Cardiac muscle cell (in vitro differentiated cells and primary cell): Measurements from ENCODE around the gene TBC1D10B. TPM values are rescaled to one million over a fixed set of nuclear protein-coding genes. Genes with fewer than 3 reads are reported as not detected.
"Not testable (repeated sequence)": the region's sequence is repeated elsewhere in the genome, so short reads cannot be mapped to it uniquely, and the experiment has no call there.

Experiments used
- DNase-seq, 2 donors: peaks; one replicate each; pipeline versions ENCODE4 v3.0.0 to v3.0.0-alpha.2; 2010 to 2017; ENCODE audit warnings: low read depth in 1 of 2, low spot score in 1 of 2
- H3K27ac ChIP-seq: fragments of 200-600 bp; sonication (generic); 2 replicates; pipeline ENCODE4 v1.5.1; 2016
- H3K27me3 ChIP-seq: fragments of 200-600 bp; sonication (generic); 2 replicates; pipeline ENCODE4 v1.6.0; 2016; ENCODE audit warnings: control low read depth
- H3K36me3 ChIP-seq: fragments of 200-600 bp; sonication (generic); 2 replicates; pipeline ENCODE4 v1.5.1; 2016; ENCODE audit warnings: control low read depth
- H3K4me1 ChIP-seq: fragments of 200-600 bp; sonication (generic); 2 replicates; pipeline ENCODE4 v1.8.1; 2017; ENCODE audit warnings: low read depth, mild to moderate bottlenecking, mixed run types
- H3K4me3 ChIP-seq: fragments of 200-600 bp; sonication (generic); 2 replicates; pipeline ENCODE4 v1.5.1; 2016; ENCODE audit warnings: mild to moderate bottlenecking
- H3K9me3 ChIP-seq: fragments of 200-600 bp; sonication (generic); 2 replicates; pipeline ENCODE4 v1.5.1; 2017; ENCODE audit warnings: low read depth, mild to moderate bottlenecking, control low read depth
- polyA plus RNA-seq: library from polyadenylated mRNA; unstranded; fragments of >200 nt; fragmentation: Nextera tagmentation; extraction: Ambion mirVana; gene quantifications from 2 replicates; pipeline ENCODE4 v1.2.1, GENCODE V29; 2016
- total RNA-seq: library from RNA; depleted of rRNA; stranded (reverse); fragments of >200 nt; gene quantifications from 2 replicates; pipeline ENCODE4 v1.2.3, GENCODE V29; 2016
- TF ChIP-seq, protein P1 (sequence below): IDR thresholded peaks from 2 replicates; pipeline ENCODE4 v1.5.1; 2012; ENCODE audit warnings: low read depth, mild to moderate bottlenecking, low read length

The TBC1D10B gene
- total and polyA plus RNA-seq, 2 experiments from 2014 or later = 39.9 to 58.4 TPM

DNA sequence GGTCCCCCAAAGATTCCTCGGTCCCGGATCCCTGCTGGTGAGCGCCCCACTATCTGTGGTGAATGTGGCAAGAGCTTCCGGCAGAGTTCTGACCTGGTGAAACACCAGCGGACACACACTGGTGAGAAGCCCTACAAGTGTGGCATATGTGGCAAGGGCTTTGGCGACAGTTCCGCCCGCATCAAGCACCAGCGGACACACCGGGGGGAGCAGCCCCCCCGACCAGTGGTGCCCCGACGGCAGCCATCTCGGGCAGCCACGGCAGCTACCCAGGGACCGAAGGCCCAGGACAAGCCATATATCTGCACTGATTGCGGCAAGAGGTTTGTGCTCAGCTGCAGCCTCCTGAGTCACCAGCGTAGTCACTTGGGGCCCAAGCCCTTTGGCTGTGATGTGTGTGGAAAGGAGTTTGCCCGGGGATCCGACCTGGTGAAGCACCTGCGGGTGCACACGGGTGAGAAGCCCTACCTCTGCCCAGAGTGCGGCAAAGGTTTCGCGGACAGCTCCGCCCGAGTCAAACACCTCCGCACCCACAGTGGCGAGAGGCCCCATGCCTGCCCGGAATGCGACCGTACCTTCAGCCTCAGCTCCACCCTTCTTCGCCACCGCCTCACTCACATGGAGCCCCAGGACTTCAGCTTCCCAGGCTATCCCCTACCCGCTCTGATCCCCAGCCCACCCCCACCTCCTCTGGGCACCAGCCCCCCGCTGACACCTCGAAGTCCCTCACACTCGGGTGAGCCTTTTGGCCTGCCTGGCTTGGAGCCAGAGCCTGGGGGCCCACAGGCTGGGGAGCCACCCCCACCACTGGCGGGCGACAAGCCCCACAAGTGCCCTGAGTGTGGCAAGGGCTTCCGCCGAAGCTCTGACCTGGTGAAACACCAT, 27.7 kb upstream of the TBC1D10B start:
- no peak overlapping the region for H3K4me3 ChIP-seq
- no peaks in the 10 kb centered on the region for H3K27me3 ChIP-seq
- no peak for DNase-seq
- H3K4me1 ChIP-seq = peaks cover 24% of the 10 kb centered on the region
- TF ChIP-seq, protein P1, sequence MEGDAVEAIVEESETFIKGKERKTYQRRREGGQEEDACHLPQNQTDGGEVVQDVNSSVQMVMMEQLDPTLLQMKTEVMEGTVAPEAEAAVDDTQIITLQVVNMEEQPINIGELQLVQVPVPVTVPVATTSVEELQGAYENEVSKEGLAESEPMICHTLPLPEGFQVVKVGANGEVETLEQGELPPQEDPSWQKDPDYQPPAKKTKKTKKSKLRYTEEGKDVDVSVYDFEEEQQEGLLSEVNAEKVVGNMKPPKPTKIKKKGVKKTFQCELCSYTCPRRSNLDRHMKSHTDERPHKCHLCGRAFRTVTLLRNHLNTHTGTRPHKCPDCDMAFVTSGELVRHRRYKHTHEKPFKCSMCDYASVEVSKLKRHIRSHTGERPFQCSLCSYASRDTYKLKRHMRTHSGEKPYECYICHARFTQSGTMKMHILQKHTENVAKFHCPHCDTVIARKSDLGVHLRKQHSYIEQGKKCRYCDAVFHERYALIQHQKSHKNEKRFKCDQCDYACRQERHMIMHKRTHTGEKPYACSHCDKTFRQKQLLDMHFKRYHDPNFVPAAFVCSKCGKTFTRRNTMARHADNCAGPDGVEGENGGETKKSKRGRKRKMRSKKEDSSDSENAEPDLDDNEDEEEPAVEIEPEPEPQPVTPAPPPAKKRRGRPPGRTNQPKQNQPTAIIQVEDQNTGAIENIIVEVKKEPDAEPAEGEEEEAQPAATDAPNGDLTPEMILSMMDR = no peak
- no peaks in the 10 kb centered on the region for H3K9me3 ChIP-seq
- no peaks in the 10 kb centered on the region for H3K36me3 ChIP-seq
- peak overlapping the region; percentile 99 for H3K27ac ChIP-seq

DNA sequence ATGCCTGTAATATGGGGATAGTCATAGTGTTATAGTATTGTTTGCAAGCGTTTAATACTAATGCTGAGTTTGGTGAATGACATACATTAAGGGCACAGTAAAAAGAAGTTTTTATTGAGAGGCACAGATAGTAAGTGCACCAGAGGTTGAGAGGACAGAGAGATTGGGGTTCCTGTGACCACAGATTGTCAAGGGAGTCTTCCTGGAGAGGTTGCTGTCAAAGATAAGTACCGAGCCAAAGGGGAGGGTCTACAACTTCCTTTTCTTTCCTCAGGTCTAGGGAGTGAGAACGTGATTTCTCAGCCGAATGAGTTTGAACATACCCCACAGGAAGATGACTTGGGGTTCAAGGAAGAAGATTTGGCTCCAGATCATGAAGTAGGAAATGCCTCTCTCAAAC, 26.8 kb upstream of the TBC1D10B start:
- peaks cover 24% of the 10 kb centered on the region for H3K4me1 ChIP-seq
- no peak overlapping the region for H3K27ac ChIP-seq
- no peak overlapping the region for H3K4me3 ChIP-seq
- H3K36me3 ChIP-seq = no peaks in the 10 kb centered on the region
- H3K27me3 ChIP-seq = no peaks in the 10 kb centered on the region
- no peaks in the 10 kb centered on the region for H3K9me3 ChIP-seq
- TF ChIP-seq, protein P1 = no peak
- no peak for DNase-seq

DNA sequence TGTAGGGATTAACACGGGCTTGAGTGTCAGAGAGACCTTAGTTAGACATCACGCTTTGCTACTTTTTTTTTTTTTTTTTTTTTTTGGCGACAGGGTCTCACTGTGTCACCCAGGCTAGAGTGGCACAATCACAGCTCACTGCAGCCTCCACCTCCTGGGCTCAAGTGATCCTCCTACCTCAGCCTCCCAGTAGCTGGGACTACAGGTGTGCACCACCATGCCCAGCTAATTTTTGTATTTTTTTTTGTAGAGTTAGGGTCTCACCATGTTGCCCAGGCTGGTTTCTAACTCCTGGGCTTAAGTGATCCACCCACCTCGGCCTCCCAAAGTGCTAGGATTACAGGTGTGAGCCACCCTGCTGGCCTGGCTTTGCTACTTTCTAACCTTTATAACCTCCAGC, 26.3 kb upstream of the TBC1D10B start:
- H3K9me3 ChIP-seq, DNase-seq, H3K27ac ChIP-seq, H3K27me3 ChIP-seq, H3K36me3 ChIP-seq: not testable (repeated sequence)
- H3K4me3 ChIP-seq = peak overlapping the region; percentile 95
- H3K4me1 ChIP-seq = peaks cover 24% of the 10 kb centered on the region

DNA sequence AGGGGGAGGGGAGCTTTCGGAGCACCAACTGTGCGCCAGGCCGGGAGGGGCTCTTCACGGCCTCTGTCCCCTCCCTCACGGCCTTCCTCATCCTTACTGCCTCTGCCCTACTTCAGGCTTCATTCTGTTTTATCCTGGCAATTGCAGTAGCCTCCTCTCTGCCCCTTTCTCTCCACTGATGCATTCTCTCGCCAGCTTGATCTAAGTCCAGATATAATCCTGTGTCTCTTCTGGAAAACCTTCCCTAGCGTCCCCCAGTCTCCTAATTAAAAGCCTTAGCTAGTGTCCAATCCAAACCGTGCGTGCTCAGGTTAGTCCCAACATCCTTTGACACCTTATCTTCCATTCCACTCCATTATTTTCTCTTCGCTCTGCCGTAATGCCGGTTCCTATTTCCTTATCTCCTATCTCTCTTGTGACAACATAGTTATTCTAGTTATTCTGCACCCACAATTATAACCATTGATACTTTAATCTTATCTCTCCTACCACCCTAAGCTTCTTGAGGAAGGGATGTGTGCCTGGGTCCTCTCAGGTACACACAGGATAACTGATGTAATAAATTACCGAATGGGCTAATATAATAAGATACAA, 25.8 kb upstream of the TBC1D10B start:
- H3K36me3 ChIP-seq = no peaks in the 10 kb centered on the region
- peaks cover 23% of the 10 kb centered on the region for H3K4me1 ChIP-seq
- peak in 1 of 2 donors; percentile 19 for DNase-seq
- TF ChIP-seq, protein P1 = no peak
- no peaks in the 10 kb centered on the region for H3K9me3 ChIP-seq
- peak overlapping the region; percentile 98 for H3K27ac ChIP-seq
- H3K4me3 ChIP-seq = peak overlapping the region; percentile 95
- H3K27me3 ChIP-seq = no peaks in the 10 kb centered on the region

DNA sequence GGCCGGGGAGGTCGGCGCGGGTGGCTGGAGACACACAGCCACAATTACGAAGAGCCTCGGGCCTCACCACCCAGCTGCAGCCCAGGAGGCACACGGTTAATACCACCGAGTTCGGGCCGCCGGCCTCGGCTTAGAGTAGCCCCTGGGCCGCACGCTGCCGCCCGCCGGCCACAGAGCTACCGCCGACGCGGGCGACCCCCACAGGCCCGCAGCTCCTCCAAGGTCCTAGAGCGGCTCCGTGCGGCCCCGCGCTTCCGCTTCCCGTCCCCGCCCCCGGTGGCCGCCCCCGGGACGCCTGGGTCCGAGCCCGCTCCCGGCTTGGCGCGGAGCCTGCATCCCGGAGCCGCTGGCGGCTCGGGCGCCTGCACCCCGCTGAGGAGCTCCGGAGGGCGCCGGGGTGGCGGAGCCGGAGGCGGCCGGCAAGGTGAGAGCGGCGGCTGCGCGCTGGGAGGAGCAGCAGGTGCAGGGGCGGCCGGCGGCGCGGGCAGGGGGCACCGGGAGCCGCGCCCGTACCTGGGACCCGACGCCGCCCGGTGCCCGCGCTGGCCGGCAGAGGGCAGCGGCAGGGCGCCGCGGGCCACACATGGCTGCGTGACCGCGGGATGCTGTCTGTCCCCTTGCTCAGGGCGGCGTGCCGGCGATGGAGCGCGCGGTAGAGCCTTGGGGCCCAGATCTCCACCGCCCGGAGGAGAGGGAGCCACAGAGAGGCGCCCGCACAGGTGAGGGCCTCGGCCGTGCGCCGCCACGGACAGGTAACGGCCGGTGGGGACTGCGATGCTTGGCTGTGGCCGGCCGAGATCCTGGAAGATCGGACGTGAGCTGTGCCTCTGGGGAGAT, 25.1 kb upstream of the TBC1D10B start, which contains the start of gene ZNF48:
TSS of gene ZNF48 (plus strand) at position 266 of the 837 bp plus-strand sequence. CDS start at position 641, 375 bp downstream.
- no peaks in the 10 kb centered on the region for H3K9me3 ChIP-seq
- peak; percentile 94 to 97 for DNase-seq
- H3K4me1 ChIP-seq = peaks cover 21% of the 10 kb centered on the region
- H3K27me3 ChIP-seq = no peaks in the 10 kb centered on the region
- TF ChIP-seq, protein P1 = no peak
- H3K4me3 ChIP-seq = peak within 1 kb of the TSS; percentile 95
- H3K27ac ChIP-seq = peak within 1 kb of the TSS; percentile 98
- no peaks in the 10 kb centered on the region for H3K36me3 ChIP-seq
